ENCODE results near the gene CHD2.
A peak's percentile ranks its signal among the peaks of the same experiment; 100 is the strongest.

Gene CHD2

GRCh38 chr15:92885224-92886041 is 14.7 kb upstream of the CHD2 start:
- no peak for DNase-seq (ENCODE audit: low read depth, low spot score)

GRCh38 chr15:92886042-92886537 is 14.0 kb upstream of the CHD2 start:
- DNase-seq (ENCODE audit: low read depth, low spot score) = no peak

- DNase-seq (ENCODE audit: low read depth, low spot score) = no peak
These were observed 13.3 kb upstream of the CHD2 start for GRCh38 chr15:92886815-92887214.

- no peak for DNase-seq (ENCODE audit: low read depth, low spot score)
These were observed 12.3 kb upstream of the CHD2 start for GRCh38 chr15:92887869-92888268.

- no peak for DNase-seq (ENCODE audit: low read depth, low spot score)
These were observed 10.6 kb upstream of the CHD2 start for GRCh38 chr15:92889390-92890107.

- DNase-seq (ENCODE audit: low read depth, low spot score) = no peak
These were observed 8.5 kb upstream of the CHD2 start for GRCh38 chr15:92891533-92892200.

- no peak for DNase-seq (ENCODE audit: low read depth, low spot score)
These were observed 7.9 kb upstream of the CHD2 start for GRCh38 chr15:92892201-92892555.

- DNase-seq (ENCODE audit: low read depth, low spot score) = no peak
These were observed 6.9 kb upstream of the CHD2 start for GRCh38 chr15:92893200-92893599.

- DNase-seq (ENCODE audit: low read depth, low spot score) = no peak
These were observed 3.6 kb upstream of the CHD2 start for GRCh38 chr15:92896561-92896960.

GRCh38 chr15:92897620-92898019 is 2.5 kb upstream of the CHD2 start:
- DNase-seq (ENCODE audit: low read depth, low spot score) = no peak

- DNase-seq (ENCODE audit: low read depth, low spot score) = no peak
These were observed 1.0 kb upstream of the CHD2 start for GRCh38 chr15:92898988-92899582.

GRCh38 chr15:92899601-92899947 is 550 bp upstream of the CHD2 start:
- no peak for DNase-seq (ENCODE audit: low read depth, low spot score)

GRCh38 chr15:92900731-92901071 is 577 bp downstream of the CHD2 start:
- DNase-seq (ENCODE audit: low read depth, low spot score) = no peak

- DNase-seq (ENCODE audit: low read depth, low spot score) = no peak
These were observed 1.1 kb downstream of the CHD2 start for GRCh38 chr15:92901072-92901761.

GRCh38 chr15:92901995-92902394 is 1.9 kb downstream of the CHD2 start:
- DNase-seq (ENCODE audit: low read depth, low spot score) = no peak

GRCh38 chr15:92902737-92903593 is 2.8 kb downstream of the CHD2 start:
- DNase-seq (ENCODE audit: low read depth, low spot score) = no peak

- no peak for DNase-seq (ENCODE audit: low read depth, low spot score)
These were observed 3.5 kb downstream of the CHD2 start for GRCh38 chr15:92903631-92903965.

- peak; percentile 97 for DNase-seq (ENCODE audit: low read depth, low spot score)
These were observed 4.0 kb downstream of the CHD2 start for GRCh38 chr15:92903966-92904721.

GRCh38 chr15:92904722-92905571 is 4.8 kb downstream of the CHD2 start:
- no peak for DNase-seq (ENCODE audit: low read depth, low spot score)

All from activated naive CD8-positive, alpha-beta T cell treated with anti-CD3 and anti-CD28 coated beads, Interleukin-2, amount 50 U/mL, for 16 hours (primary cell).